Ascending aorta (tissue), 2 donors: Measurements from ENCODE around the gene DACH2. TPM values are rescaled to one million over a fixed set of nuclear protein-coding genes. Genes with fewer than 3 reads are reported as not detected.

Experiments used
- DNase-seq, 2 donors: peaks; one replicate each; pipeline ENCODE4 v3.0.0-alpha.2; 2019; ENCODE audit warnings: low spot score in 2 of 2
- H3K27ac ChIP-seq, 2 donors: fragments of 200-600 bp; sonication (generic); one replicate each; pipeline ENCODE4 v1.5.1; 2016 to 2017; ENCODE audit warnings: mild to moderate bottlenecking in 1 of 2
- H3K27me3 ChIP-seq: fragments of 200-600 bp; sonication (generic); one replicate; pipeline ENCODE4 v1.5.1; 2017
- H3K36me3 ChIP-seq, 2 donors: fragments of 200-600 bp; sonication (generic); one replicate each; pipeline ENCODE4 v1.5.1; 2016
- H3K4me1 ChIP-seq, 2 donors: fragments of 200-600 bp; sonication (generic); one replicate each; pipeline ENCODE4 v1.5.1; 2016 to 2017; ENCODE audit warnings: mild to moderate bottlenecking in 1 of 2
- H3K4me3 ChIP-seq, 2 donors: fragments of 200-600 bp; sonication (generic); one replicate each; pipeline ENCODE4 v1.5.1; 2016 to 2017; ENCODE audit warnings: mild to moderate bottlenecking in 1 of 2
- H3K9me3 ChIP-seq, 2 donors: fragments of 200-600 bp; sonication (generic); one replicate each; pipeline ENCODE4 v1.5.1; 2016
- CTCF ChIP-seq, 3 experiments: fragments of 200-600 bp in 2 of 3; fragments of 450-650 bp in 1 of 3; sonication (generic) in 2 of 3; IDR thresholded peaks; one replicate each; pipeline ENCODE4 v1.5.1; 2016 to 2019; ENCODE audit warnings: antibody characterized with exemption in 3 of 3, mild to moderate bottlenecking in 1 of 3, moderate library complexity in 1 of 3
- intact Hi-C: fragments of 100-400 bp; cut with DNase I; formaldehyde crosslinking; loops from one replicate; pipeline ENCODE4 v1.15.1; 2023
- total RNA-seq: library from RNA; depleted of rRNA; stranded (reverse); fragments of >200 nt; gene quantifications from one replicate; pipeline ENCODE4 v1.1.0, GENCODE V29; 2016

The DACH2 gene
- total RNA-seq, result not detected

GRCh38 chrX:86148024-86148511 is at the start of gene DACH2:
TSS of gene DACH2 (plus strand) at chrX:86148451.
- peak; percentile 18 to 84 for DNase-seq
- Histone ChIP-seq H3K9me3 (no peaks in the 10 kb centered on the region), H3K36me3 (no peaks in the 10 kb centered on the region), H3K27ac (no peak within 1 kb of the TSS), H3K4me3 (peak within 1 kb of the TSS; percentile 45 to 55), H3K4me1 (no peaks in the 10 kb centered on the region), H3K27me3 (no peaks in the 10 kb centered on the region)
- intact Hi-C loops, result loop anchor here (5.0 kb wide), 1 partner anchor 101 kb away; the partner anchor contains the start of gene CHM
- TF ChIP-seq CTCF (IDR thresholded peaks at IDR 0.05), result no peak

- Histone ChIP-seq H3K4me3 (no peak overlapping the region), H3K9me3 (no peaks in the 10 kb centered on the region), H3K27me3 (no peaks in the 10 kb centered on the region), H3K36me3 (no peaks in the 10 kb centered on the region), H3K27ac (no peak overlapping the region), H3K4me1 (no peaks in the 10 kb centered on the region)
- no peak for TF ChIP-seq CTCF (IDR thresholded peaks at IDR 0.05)
- intact Hi-C loops, result no loop called here
- no peak for DNase-seq
Observed at GRCh38 chrX:86102341-86102740, 45.9 kb upstream of the DACH2 start.

- TF ChIP-seq CTCF (IDR thresholded peaks at IDR 0.05), result no peak
- H3K4me1 ChIP-seq, result no peaks in the 10 kb centered on the region
- H3K9me3 ChIP-seq, result no peaks in the 10 kb centered on the region
- no peak overlapping the region for H3K27ac ChIP-seq
- intact Hi-C loops, result no loop called here
- no peaks in the 10 kb centered on the region for H3K36me3 ChIP-seq
- no peak for DNase-seq
- no peaks in the 10 kb centered on the region for H3K27me3 ChIP-seq
- no peak overlapping the region for H3K4me3 ChIP-seq
Observed at GRCh38 chrX:86103061-86103460, 45.2 kb upstream of the DACH2 start.

GRCh38 chrX:86104526-86104925 is 43.7 kb upstream of the DACH2 start:
- intact Hi-C loops, result no loop called here
- H3K27ac ChIP-seq, result no peak overlapping the region
- H3K9me3 ChIP-seq, result no peaks in the 10 kb centered on the region
- H3K36me3 ChIP-seq, result no peaks in the 10 kb centered on the region
- DNase-seq, result no peak
- H3K4me3 ChIP-seq, result no peak overlapping the region
- no peaks in the 10 kb centered on the region for H3K4me1 ChIP-seq
- TF ChIP-seq CTCF (IDR thresholded peaks at IDR 0.05), result no peak
- no peaks in the 10 kb centered on the region for H3K27me3 ChIP-seq

- H3K4me3 ChIP-seq, result no peak overlapping the region
- no peaks in the 10 kb centered on the region for H3K4me1 ChIP-seq
- DNase-seq, result no peak
- no peak for TF ChIP-seq CTCF (IDR thresholded peaks at IDR 0.05)
- no peaks in the 10 kb centered on the region for H3K27me3 ChIP-seq
- no peak overlapping the region for H3K27ac ChIP-seq
- no peaks in the 10 kb centered on the region for H3K36me3 ChIP-seq
- intact Hi-C loops, result no loop called here
- peaks cover 0 to 5% of the 10 kb centered on the region in 2 donors for H3K9me3 ChIP-seq
Observed at GRCh38 chrX:86121916-86122315, 26.3 kb upstream of the DACH2 start.

- H3K4me1 ChIP-seq, result no peaks in the 10 kb centered on the region
- H3K27ac ChIP-seq, result no peak overlapping the region
- no peak overlapping the region for H3K4me3 ChIP-seq
- no peaks in the 10 kb centered on the region for H3K36me3 ChIP-seq
- no peaks in the 10 kb centered on the region for H3K9me3 ChIP-seq
- intact Hi-C loops, result no loop called here
- peak in 2 of 3 experiments; percentile 47 to 55 for TF ChIP-seq CTCF (IDR thresholded peaks at IDR 0.05)
- H3K27me3 ChIP-seq, result no peaks in the 10 kb centered on the region
- no peak for DNase-seq
Observed at GRCh38 chrX:86133761-86134160, 14.5 kb upstream of the DACH2 start.
